IPS-15b (cell line): ENCODE data around the gene RHOXF2B.
"Not testable (repeated sequence)": the region's sequence is repeated elsewhere in the genome, so short reads cannot be mapped to it uniquely, and the experiment has no call there.

Experiments used
- H3K27me3 ChIP-seq: one replicate; pipeline ENCODE4 v1.6.1; 2013; ENCODE audit warnings: low read length; ENCODE audit not compliant: control insufficient read depth, insufficient read depth
- H3K36me3 ChIP-seq: one replicate; pipeline ENCODE4 v1.6.1; 2013; ENCODE audit warnings: low read length; ENCODE audit not compliant: control insufficient read depth, insufficient read depth
- H3K4me1 ChIP-seq: one replicate; pipeline ENCODE4 v1.6.1; 2013; ENCODE audit warnings: mild to moderate bottlenecking, low read length; ENCODE audit not compliant: control insufficient read depth, insufficient read depth
- H3K4me3 ChIP-seq: one replicate; pipeline ENCODE4 v1.5.1; 2013; ENCODE audit warnings: low read depth, low read length
- H3K9ac ChIP-seq: one replicate; pipeline ENCODE4 v1.6.1; 2013; ENCODE audit warnings: low read depth, mild to moderate bottlenecking, low read length
- H3K9me3 ChIP-seq: one replicate; pipeline ENCODE4 v1.6.1; 2013; ENCODE audit warnings: mild to moderate bottlenecking, low read length; ENCODE audit not compliant: control insufficient read depth, insufficient read depth

RHOXF2B gene

DNA sequence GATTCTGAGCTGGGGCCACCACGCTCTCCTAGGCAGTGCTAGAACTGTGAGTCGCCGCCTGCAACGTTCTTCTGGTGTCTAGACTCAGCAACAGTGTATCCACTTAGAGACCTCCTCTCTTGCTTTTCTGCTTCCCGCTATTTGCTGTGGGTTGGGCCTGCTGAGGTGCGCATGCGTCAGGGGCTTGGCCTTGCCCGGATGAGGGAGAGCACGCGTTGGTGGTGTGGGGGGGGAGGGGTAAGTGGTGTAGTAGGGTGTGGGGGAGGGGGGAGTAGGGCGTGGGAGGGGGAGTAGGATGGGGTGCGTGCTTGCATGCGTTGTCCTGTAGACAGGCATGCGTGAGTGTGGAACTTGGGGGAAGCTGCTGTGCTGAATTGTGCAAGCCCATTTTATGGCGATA lies at the start of gene RHOXF2B:
Gene RHOXF2B, minus strand, starts transcription at position 101 of the 400 bp plus-strand sequence. CDS start 138 bp downstream, outside the sequence.
- not testable (repeated sequence) for H3K36me3 ChIP-seq, H3K27me3 ChIP-seq, H3K4me1 ChIP-seq, H3K4me3 ChIP-seq, H3K9me3 ChIP-seq, H3K9ac ChIP-seq

DNA sequence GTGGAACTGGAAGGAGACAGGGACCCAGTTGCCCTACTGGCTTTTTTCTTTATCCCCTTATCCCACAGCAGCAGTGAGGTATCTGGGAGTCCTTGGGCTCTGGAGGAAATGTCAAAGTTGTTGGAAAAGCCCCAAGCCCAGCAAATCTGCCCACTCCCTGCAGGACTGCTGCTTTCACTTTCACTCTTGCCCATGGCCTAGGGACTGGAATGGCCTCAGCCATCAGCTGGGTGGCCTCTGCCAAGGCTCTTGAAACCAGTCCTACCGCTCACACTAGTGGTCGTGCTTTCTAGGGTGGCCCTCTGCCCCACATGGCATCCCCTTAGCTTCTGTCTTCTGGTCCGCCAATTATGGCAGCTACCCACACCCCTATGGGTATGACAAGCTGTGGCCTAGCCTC lies 48.0 kb upstream of the RHOXF2B start:
- Histone ChIP-seq H3K4me1 (peaks cover 3% of the 10 kb centered on the region), H3K9me3 (no peaks in the 10 kb centered on the region), H3K27me3 (no peaks in the 10 kb centered on the region), H3K4me3 (no peak overlapping the region), H3K9ac (no peak overlapping the region), H3K36me3 (no peaks in the 10 kb centered on the region)

DNA sequence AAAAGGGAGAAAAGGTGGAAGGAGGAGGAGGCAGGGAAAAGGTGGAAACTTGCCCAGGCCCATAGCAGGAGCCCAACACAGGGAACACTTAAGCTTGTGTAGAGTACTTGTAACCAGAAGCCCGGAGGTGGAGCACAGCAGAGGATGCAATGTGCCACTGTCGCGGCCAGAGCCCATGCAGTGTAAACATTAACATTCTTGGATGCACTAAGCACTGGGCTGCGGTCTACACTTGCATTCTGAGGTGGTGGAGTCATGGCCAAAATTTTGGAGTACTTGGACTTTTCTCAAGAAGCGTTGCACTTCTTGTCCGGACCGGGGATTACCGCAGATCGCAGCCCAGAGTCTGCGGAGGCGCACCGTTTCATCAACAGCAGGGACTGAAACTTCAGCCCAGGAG lies 42.7 kb upstream of the RHOXF2B start:
- no peak overlapping the region for H3K9ac ChIP-seq
- H3K36me3 ChIP-seq: no peaks in the 10 kb centered on the region
- H3K27me3 ChIP-seq: no peaks in the 10 kb centered on the region
- no peak overlapping the region for H3K4me3 ChIP-seq
- H3K9me3 ChIP-seq: no peaks in the 10 kb centered on the region
- H3K4me1 ChIP-seq: no peaks in the 10 kb centered on the region

DNA sequence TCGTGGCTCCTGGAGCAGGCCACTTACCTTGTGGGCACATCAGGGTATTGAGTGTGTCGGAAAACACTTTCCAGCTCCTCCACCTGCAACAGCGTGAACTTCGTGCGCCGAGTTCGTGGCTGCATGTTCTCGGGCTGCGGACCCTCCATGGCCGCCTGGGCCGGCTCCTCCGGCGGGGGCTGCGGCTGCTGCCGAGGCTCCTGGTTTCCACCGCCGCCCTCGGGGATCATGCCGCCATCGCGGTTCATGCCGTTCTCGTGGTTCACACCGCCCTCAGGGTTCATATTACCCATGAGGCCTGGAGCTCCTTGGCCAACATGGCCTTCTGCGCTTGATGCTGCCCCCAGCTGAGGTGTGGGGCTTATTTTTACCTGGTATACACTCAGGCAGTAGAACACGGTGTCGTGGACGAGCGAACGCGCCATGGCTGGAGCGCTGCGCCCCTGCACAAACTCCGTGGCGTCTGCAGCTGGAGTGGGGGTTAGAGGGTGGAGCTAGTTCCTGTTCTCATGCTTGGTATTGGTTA lies 38.0 kb upstream of the RHOXF2B start, which contains the start of gene RHOXF1:
Gene RHOXF1, minus strand, starts transcription at position 476 of the 526 bp plus-strand sequence. Its CDS starts 51 bp downstream, at position 425.
- Histone ChIP-seq H3K4me3 (no peak within 1 kb of the TSS), H3K4me1 (no peaks in the 10 kb centered on the region), H3K9ac (no peak within 1 kb of the TSS), H3K9me3 (peaks cover 2% of the 10 kb centered on the region), H3K36me3 (no peaks in the 10 kb centered on the region), H3K27me3 (no peaks in the 10 kb centered on the region)

DNA sequence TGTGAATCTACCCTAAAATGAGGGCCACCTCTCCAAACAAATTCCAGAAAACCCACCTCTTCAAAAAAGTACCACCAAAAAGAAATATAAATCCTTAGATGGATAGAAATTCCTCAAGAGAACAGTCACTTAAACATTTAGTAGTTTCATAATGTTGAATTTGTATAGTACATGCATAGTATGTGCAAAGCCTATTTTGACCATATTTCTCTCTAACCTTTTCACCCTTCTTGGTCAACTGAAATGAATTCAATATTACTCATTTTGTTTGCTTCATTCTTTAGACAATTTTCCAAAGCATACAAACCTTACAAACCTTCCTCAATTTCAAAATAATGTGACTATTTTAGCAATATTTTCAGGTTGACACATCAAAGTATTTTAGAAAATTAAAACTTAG lies 34.1 kb upstream of the RHOXF2B start:
- Histone ChIP-seq H3K9ac (no peak overlapping the region), H3K9me3 (peaks cover 2% of the 10 kb centered on the region), H3K27me3 (no peaks in the 10 kb centered on the region), H3K4me1 (no peaks in the 10 kb centered on the region), H3K36me3 (no peaks in the 10 kb centered on the region), H3K4me3 (no peak overlapping the region)

DNA sequence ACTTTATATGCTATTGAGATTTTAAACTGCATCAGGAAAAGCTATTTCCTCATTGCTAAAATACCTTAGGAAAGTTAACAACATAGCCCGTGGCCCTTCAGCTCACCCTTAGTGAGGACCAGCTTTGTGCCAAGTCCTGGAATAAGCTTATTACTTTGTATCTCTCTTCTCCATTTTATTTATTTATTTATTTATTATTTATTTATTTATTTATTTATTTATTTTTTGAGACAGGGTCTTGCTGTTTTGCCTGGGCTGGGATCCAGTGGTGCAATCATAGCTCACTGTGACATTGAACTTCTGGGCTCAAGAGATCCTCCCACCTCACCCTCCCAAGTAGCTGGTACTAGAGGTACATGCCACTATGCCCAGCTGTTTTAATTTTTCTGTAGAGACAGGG lies 31.9 kb upstream of the RHOXF2B start:
- Histone ChIP-seq H3K27me3 (no peaks in the 10 kb centered on the region), H3K36me3 (no peaks in the 10 kb centered on the region), H3K9ac (no peak overlapping the region), H3K4me3 (no peak overlapping the region), H3K4me1 (no peaks in the 10 kb centered on the region), H3K9me3 (no peaks in the 10 kb centered on the region)

DNA sequence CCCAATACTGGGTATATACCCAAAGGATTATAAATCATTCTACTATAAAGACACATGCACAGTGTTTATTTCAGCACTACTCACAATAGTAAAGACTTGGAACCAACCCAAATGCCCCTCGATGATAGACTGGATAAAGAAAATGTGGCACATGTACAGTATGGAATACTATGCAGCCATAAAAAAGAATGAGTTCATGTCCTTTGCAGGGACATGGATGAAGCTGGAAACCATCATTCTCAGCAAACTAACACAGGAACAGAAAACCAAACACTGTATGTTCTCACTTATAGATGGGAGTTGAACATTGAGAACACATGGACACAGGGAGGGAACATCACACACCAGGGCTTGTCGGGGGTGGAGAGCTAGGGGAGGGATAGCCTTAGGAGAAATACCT lies 27.2 kb upstream of the RHOXF2B start:
- not testable (repeated sequence) for H3K27me3 ChIP-seq, H3K4me1 ChIP-seq, H3K9ac ChIP-seq, H3K4me3 ChIP-seq, H3K9me3 ChIP-seq, H3K36me3 ChIP-seq

DNA sequence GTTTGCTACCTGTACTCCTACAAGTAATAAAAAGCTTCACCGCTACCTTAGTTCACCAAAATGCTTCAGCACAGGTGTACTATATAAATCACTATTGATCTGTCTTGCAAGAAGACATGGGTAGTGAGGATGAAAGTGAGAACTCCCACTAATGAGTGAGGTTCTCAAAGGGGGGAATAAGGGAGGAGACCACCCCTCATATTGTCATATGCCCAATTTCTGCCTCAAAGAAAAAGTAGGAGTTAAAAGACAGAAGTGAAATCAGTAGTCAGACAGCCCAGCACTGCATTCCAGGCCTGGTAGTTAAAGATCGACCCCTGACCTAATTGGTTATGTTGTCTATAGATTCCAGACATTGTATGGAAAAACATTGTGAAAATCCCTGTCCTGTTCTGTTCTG lies 23.6 kb upstream of the RHOXF2B start:
- H3K9me3 ChIP-seq, H3K36me3 ChIP-seq, H3K4me1 ChIP-seq, H3K9ac ChIP-seq, H3K4me3 ChIP-seq, H3K27me3 ChIP-seq: not testable (repeated sequence)

DNA sequence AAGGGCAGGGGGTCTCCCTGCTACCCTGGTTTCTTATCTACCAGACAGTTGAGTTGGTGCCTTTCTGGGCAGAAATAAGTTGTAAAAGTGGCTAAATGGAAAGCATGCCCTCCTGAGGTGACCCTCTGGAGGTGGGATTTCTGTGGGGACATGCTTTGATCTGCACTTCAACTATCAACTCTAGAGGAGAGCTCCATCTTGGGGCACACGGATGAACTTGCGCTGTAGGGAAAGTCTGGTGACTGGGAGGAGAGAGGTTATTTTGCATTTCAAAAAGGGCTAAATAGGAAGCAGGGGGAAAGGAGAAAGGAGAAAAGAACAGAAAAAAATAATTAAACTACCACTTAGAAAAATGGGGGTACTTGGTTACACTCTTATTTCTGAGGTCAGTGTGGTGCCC lies 12.7 kb upstream of the RHOXF2B start:
- Histone ChIP-seq H3K27me3 (no peaks in the 10 kb centered on the region), H3K9ac (no peak overlapping the region), H3K4me3 (no peak overlapping the region), H3K9me3 (peaks cover 3% of the 10 kb centered on the region), H3K4me1 (no peaks in the 10 kb centered on the region), H3K36me3 (no peaks in the 10 kb centered on the region)

DNA sequence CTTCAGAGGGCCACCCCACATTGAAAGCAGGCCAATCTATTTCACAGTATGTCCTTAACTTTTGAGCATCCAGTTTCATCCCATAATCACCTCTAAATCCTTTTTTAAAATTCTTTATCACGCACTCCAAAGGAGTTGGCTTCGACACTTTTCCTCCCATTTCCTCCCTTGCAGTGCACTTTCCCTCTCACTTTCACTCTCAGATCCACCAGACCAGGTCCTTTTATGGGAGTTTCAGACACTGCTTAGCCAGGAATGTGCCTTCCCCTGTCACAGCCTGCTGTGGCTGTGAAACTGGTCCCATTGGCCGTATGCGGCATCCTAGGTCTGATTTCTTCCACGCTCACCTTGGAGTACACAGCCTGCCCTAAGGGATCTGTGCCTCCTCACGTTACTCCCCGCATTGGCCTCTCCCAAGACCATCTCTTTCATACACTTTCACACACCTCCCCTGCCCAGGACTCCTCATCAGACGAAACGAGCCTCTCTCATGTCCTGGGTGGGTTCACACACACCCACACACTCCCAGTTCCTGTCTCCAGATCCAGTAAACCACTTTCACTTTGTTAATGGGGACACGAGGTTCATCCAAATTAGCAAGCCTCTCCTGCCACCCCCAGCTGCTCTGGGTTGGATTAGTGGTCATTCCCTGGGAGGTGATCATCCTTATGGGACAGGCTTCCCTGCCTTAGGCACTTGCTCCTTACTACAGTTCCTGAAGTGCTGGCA lies 10.0 kb upstream of the RHOXF2B start:
- H3K4me3 ChIP-seq: no peak overlapping the region

DNA sequence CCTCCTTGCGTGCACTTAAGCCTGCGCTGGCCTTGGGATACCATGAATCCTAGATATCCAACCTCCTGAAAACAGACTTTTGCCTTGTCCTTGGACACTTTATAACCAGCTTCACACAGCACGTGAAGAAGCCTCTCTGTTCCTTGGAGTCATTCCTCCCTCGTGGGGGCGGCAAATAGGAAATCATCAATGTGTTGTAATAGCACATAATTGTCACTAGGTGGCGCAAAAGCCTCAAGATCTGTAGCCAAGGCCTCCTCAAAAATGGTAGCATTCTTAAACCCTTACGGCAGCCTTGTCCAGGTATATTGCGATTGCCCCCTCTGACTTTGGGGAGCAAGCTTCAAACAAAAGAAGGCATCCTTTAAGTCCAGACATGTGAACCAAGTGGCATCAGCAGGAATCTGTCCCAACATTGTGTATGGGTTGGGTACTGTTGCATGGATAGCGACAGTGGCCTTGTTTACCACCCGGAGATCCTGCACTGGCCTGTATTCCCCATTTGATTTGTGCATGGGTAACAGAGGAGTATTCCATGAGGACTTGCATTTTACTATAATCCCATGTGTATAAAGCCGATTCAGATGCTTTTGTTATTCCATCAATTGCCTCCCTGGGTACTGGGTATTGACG lies 8.2 kb upstream of the RHOXF2B start:
- not testable (repeated sequence) for H3K4me3 ChIP-seq, H3K9ac ChIP-seq, H3K36me3 ChIP-seq, H3K9me3 ChIP-seq, H3K4me1 ChIP-seq, H3K27me3 ChIP-seq

More for the DNA sequence above, 10.0 kb upstream of the RHOXF2B start:
- no peaks in the 10 kb centered on the region for H3K9me3 ChIP-seq
- H3K27me3 ChIP-seq: no peaks in the 10 kb centered on the region
- no peaks in the 10 kb centered on the region for H3K36me3 ChIP-seq
- H3K4me1 ChIP-seq: no peaks in the 10 kb centered on the region
- no peak overlapping the region for H3K9ac ChIP-seq

DNA sequence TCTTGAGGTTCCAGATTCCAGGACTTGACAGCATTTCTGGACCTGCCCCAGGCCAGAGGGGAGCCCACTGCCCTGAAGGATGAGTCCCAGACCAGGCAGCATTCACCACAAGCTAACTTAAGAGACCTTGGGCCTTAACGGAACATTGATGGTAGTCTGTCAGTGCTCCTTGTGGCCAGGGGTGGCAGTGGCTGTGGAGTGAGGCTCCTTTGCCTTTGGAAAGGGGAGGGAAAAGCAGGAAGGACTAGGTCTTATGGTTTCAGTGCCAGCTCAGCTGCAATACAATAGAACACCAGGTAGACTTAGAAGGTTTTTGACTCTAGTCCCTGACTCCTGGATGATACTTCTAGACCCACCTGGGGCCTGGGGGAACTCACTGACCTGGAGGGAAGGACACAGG lies 11.3 kb downstream of the RHOXF2B start:
- not testable (repeated sequence) for H3K9me3 ChIP-seq, H3K4me3 ChIP-seq, H3K27me3 ChIP-seq, H3K4me1 ChIP-seq, H3K36me3 ChIP-seq, H3K9ac ChIP-seq
